HEK293 (cell line): ENCODE results near the gene MBD6.
A peak's percentile ranks its signal among the peaks of the same experiment; 100 is the strongest.
"Not testable (repeated sequence)": the region's sequence is repeated elsewhere in the genome, so short reads cannot be mapped to it uniquely, and the experiment has no call there.

Source experiments
- CTCF ChIA-PET: fragments of 350-600 bp; formaldehyde crosslinking; extraction: SDS; loops from one replicate; lab custom pipeline; 2021; ENCODE audit warnings: antibody characterized with exemption; lab: Yijun Ruan, JAX
- POLR2A ChIA-PET: fragments of 300-600 bp; formaldehyde crosslinking; extraction: SDS; loops from one replicate; lab custom pipeline; 2020; ENCODE audit warnings: antibody characterized with exemption, inconsistent platforms; lab: Yijun Ruan, JAX
- H3K27ac ChIP-seq: fragments of 200-500 bp; sonication (Bioruptor generic); 2 replicates; pipeline ENCODE4 v1.5.1; 2014; ENCODE audit warnings: low read depth, low read length, control low read depth, inconsistent platforms; ENCODE audit errors: extremely low read depth
- H3K36me3 ChIP-seq, 2 experiments: fragments of 200-500 bp in 1 of 2; sonication (Bioruptor generic) in 1 of 2; 1 replicate in 1 of 2; 2 replicates in 1 of 2; pipeline ENCODE4 v1.5.1; 2014 to 2017; ENCODE audit warnings: inconsistent platforms in 2 of 2, low read length in 2 of 2; ENCODE audit not compliant: control insufficient read depth in 2 of 2, insufficient read depth in 1 of 2
- H3K4me1 ChIP-seq: fragments of 200-500 bp; sonication (Bioruptor generic); 2 replicates; pipeline ENCODE4 v1.5.1; 2014; ENCODE audit warnings: mild to moderate bottlenecking, low read length, inconsistent platforms; ENCODE audit not compliant: control insufficient read depth, insufficient read depth
- H3K4me3 ChIP-seq: 2 replicates; pipeline ENCODE4 v1.5.1; 2011; ENCODE audit warnings: low read depth, mild to moderate bottlenecking, control low read depth, low read length, moderate library complexity
- H3K9me3 ChIP-seq: fragments of 200-500 bp; sonication (Bioruptor generic); 2 replicates; pipeline ENCODE4 v1.5.1; 2014; ENCODE audit warnings: low read depth, low read length, inconsistent platforms; ENCODE audit not compliant: control insufficient read depth, insufficient read depth
- HOXD13 ChIP-seq: sonication (generic); formaldehyde crosslinking; IDR thresholded peaks from 2 replicates; pipeline ENCODE4 v1.8.0; 2022; ENCODE audit warnings: missing genetic modification reagents, borderline replicate concordance
- IKZF3 ChIP-seq: fragments of 450-650 bp; IDR thresholded peaks from 2 replicates; pipeline ENCODE4 v1.5.0; 2018; ENCODE audit warnings: missing biosample characterization, mild to moderate bottlenecking, missing genetic modification characterization, moderate library complexity
- KLF16 ChIP-seq: fragments of 450-650 bp; formaldehyde crosslinking; IDR thresholded peaks from 2 replicates; pipeline ENCODE4 v1.5.1; 2017; ENCODE audit warnings: missing biosample characterization, missing genetic modification characterization
- MEIS1 ChIP-seq: sonication (generic); formaldehyde crosslinking; IDR thresholded peaks from 2 replicates; pipeline ENCODE4 v1.8.1; 2022; ENCODE audit warnings: missing genetic modification reagents, mild to moderate bottlenecking, borderline replicate concordance
- ZBTB26 ChIP-seq: fragments of 450-650 bp; formaldehyde crosslinking; optimal IDR thresholded peaks from 2 replicates; pipeline ENCODE3; 2016; ENCODE audit warnings: missing biosample characterization, mild to moderate bottlenecking, missing genetic modification characterization
- ZEB2 ChIP-seq: fragments of 450-650 bp; formaldehyde crosslinking; IDR thresholded peaks from 2 replicates; pipeline ENCODE4 v1.5.1; 2016; ENCODE audit warnings: missing biosample characterization, missing genetic modification characterization
- ZIC2 ChIP-seq: fragments of 450-650 bp; formaldehyde crosslinking; IDR thresholded peaks from 2 replicates; pipeline ENCODE4 v1.5.1; 2016; ENCODE audit warnings: missing biosample characterization, missing genetic modification characterization
- ZNF155 ChIP-seq: fragments of 450-650 bp; formaldehyde crosslinking; IDR thresholded peaks from 2 replicates; pipeline ENCODE4 v1.5.1; 2016; ENCODE audit warnings: missing biosample characterization, missing genetic modification characterization
- ZNF157 ChIP-seq: fragments of 450-650 bp; formaldehyde crosslinking; IDR thresholded peaks from 2 replicates; pipeline ENCODE4 v1.5.1; 2016; ENCODE audit warnings: missing biosample characterization, missing genetic modification characterization
- ZNF548 ChIP-seq: fragments of 450-650 bp; formaldehyde crosslinking; IDR thresholded peaks from 2 replicates; pipeline ENCODE4 v1.5.1; 2016; ENCODE audit warnings: missing biosample characterization, missing genetic modification characterization
- ZNF549 ChIP-seq: fragments of 450-650 bp; IDR thresholded peaks from 2 replicates; pipeline ENCODE4 v1.5.1; 2018; ENCODE audit warnings: missing biosample characterization, missing genetic modification characterization, mild to moderate bottlenecking, inconsistent platforms, moderate library complexity
- ZNF571 ChIP-seq: fragments of 450-650 bp; formaldehyde crosslinking; IDR thresholded peaks from 2 replicates; pipeline ENCODE4 v1.5.0; 2017; ENCODE audit warnings: missing biosample characterization, missing genetic modification characterization
- ZNF707 ChIP-seq: fragments of 450-650 bp; formaldehyde crosslinking; IDR thresholded peaks from 2 replicates; pipeline ENCODE4 v1.5.1; 2016; ENCODE audit warnings: missing biosample characterization, missing genetic modification characterization
- ZNF747 ChIP-seq: fragments of 450-650 bp; formaldehyde crosslinking; IDR thresholded peaks from 2 replicates; pipeline ENCODE4 v1.5.1; 2016; ENCODE audit warnings: missing biosample characterization, missing genetic modification characterization
- ZNF76 ChIP-seq: fragments of 450-650 bp; formaldehyde crosslinking; IDR thresholded peaks from 2 replicates; pipeline ENCODE4; 2016; ENCODE audit warnings: low read depth, missing biosample characterization, missing genetic modification characterization, borderline replicate concordance
- ZNF776 ChIP-seq: fragments of 450-650 bp; formaldehyde crosslinking; IDR thresholded peaks from 2 replicates; pipeline ENCODE4 v1.5.0; 2017; ENCODE audit warnings: missing biosample characterization, missing genetic modification characterization, borderline replicate concordance
- ZNF792 ChIP-seq: fragments of 450-650 bp; formaldehyde crosslinking; IDR thresholded peaks from 2 replicates; pipeline ENCODE4 v1.5.1; 2016; ENCODE audit warnings: missing biosample characterization, missing genetic modification characterization
- ZSCAN30 ChIP-seq: fragments of 450-650 bp; IDR thresholded peaks from 2 replicates; pipeline ENCODE4 v1.5.1; 2018; ENCODE audit warnings: missing biosample characterization, mild to moderate bottlenecking, missing genetic modification characterization, moderate library complexity
- TF ChIP-seq, protein P1 (sequence below): fragments of 450-650 bp; formaldehyde crosslinking; IDR thresholded peaks from 2 replicates; pipeline ENCODE4 v1.5.1; 2016; ENCODE audit warnings: missing biosample characterization, missing genetic modification characterization

Gene MBD6

DNA sequence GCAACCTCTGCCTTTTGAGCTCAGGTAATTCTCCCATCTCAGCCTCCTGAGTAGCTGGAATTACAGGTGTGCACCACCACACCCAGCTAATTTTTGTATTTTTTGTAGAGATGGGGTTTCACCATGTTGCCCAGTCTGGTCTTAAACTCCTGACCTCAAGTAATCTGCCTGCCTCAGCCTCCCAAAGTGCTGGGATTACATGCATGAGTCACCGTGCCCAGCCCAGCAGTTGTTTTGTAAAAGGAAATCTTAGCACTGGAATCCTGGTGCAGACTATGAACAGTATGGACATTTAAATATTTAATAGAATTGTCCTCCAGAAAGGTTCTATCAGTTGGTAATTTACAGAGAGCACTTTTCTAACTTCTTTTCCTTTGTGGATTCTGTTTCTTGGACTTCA is 38.5 kb downstream of the MBD6 start:
- 0 out of 2 replicates have a peak, but pooled peaks have one; percentile 22 for TF ChIP-seq ZEB2 (tag by site-specific recombination)
- peaks cover 0 to 15% of the 10 kb centered on the region in 2 experiments; a peak in 2 of 3 replicates for H3K36me3 ChIP-seq
- CTCF ChIA-PET: interaction anchor here (1.6 kb wide), 1 partner anchor 72 kb away, joined by 6 read pairs; the partner anchor contains the start of gene B4GALNT1
- H3K27ac ChIP-seq, H3K4me3 ChIP-seq, POLR2A ChIA-PET, H3K9me3 ChIP-seq, H3K4me1 ChIP-seq: not testable (repeated sequence)

GRCh38 chr12:57563358-57563757 is 40.7 kb downstream of the MBD6 start:
- Histone ChIP-seq H3K27ac (no peak overlapping the region), H3K9me3 (no peaks in the 10 kb centered on the region), H3K4me3 (no peak overlapping the region), H3K36me3 (peaks cover 0 to 15% of the 10 kb centered on the region in 2 experiments; a peak in 2 of 3 replicates), H3K4me1 (no peaks in the 10 kb centered on the region)
- CTCF ChIA-PET: interaction anchor here (1.5 to 1.8 kb wide), 2 partner anchors 13 to 17 kb away, joined by 3 to 5 read pairs; no protein-coding TSS in a partner anchor
- POLR2A ChIA-PET: no interaction called here
- TF ChIP-seq ZNF155 (tag by site-specific recombination): no peak
- TF ChIP-seq ZIC2 (tag by site-specific recombination): no peak
- no peak for TF ChIP-seq ZBTB26 (tag by site-specific recombination)
- no peak for TF ChIP-seq ZNF549 (tag by site-specific recombination)
- TF ChIP-seq ZNF548 (tag by site-specific recombination): no peak
- no peak for TF ChIP-seq ZNF571 (tag by site-specific recombination)
- no peak for TF ChIP-seq ZNF707 (tag by site-specific recombination)
- no peak for TF ChIP-seq ZNF747 (tag by site-specific recombination)
- TF ChIP-seq IKZF3 (tag by site-specific recombination): no peak
- no peak for TF ChIP-seq MEIS1
- no peak for TF ChIP-seq KLF16
- no peak for TF ChIP-seq ZNF76 (tag by site-specific recombination)
- TF ChIP-seq, protein P1, sequence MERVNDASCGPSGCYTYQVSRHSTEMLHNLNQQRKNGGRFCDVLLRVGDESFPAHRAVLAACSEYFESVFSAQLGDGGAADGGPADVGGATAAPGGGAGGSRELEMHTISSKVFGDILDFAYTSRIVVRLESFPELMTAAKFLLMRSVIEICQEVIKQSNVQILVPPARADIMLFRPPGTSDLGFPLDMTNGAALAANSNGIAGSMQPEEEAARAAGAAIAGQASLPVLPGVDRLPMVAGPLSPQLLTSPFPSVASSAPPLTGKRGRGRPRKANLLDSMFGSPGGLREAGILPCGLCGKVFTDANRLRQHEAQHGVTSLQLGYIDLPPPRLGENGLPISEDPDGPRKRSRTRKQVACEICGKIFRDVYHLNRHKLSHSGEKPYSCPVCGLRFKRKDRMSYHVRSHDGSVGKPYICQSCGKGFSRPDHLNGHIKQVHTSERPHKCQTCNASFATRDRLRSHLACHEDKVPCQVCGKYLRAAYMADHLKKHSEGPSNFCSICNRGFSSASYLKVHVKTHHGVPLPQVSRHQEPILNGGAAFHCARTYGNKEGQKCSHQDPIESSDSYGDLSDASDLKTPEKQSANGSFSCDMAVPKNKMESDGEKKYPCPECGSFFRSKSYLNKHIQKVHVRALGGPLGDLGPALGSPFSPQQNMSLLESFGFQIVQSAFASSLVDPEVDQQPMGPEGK (tag by site-specific recombination): no peak
- TF ChIP-seq ZNF776 (tag by site-specific recombination): no peak
- TF ChIP-seq HOXD13 (CRISPR knock-in tag): no peak
- no peak for TF ChIP-seq ZNF792 (tag by site-specific recombination)

DNA sequence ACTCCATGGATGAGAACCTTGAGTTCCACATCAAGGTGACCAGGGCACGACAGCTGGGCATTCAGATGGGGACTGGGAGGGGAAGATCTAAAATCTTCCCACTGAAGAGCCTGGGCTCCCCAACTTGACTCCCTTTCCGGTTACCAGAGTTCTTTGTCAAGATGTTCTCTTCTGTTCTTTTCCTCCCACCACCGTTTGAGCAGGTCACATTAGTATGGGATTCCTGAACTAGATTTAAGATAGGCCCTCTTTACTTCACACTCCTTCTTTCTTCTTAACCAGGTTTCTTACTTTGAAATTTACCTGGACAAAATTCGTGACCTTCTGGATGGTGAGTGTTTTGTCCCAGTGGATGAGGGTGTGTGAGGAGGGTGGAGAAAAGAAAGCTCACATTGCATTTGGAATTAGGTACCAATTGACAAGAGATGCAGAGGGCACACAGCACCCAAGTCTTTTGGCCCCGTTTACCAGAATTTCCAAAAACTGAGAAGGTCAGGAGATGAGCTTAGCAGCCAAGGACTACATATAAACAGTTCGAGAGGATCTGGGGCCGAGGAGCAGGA is 41.6 kb downstream of the MBD6 start:
- H3K4me3 ChIP-seq: no peak overlapping the region
- TF ChIP-seq ZNF157 (no peak), ZSCAN30 (tag by site-specific recombination) (no peak)
- ChIA-PET POLR2A (no interaction called here), CTCF (interaction anchor here (0.6 to 1.8 kb wide), 3 partner anchors 12 to 58 kb away, joined by 3 to 5 read pairs (median 4); no protein-coding TSS in a partner anchor)
- no peaks in the 10 kb centered on the region for H3K4me1 ChIP-seq
- H3K27ac ChIP-seq: no peak overlapping the region
- H3K36me3 ChIP-seq: peaks cover 0 to 22% of the 10 kb centered on the region in 2 experiments; a peak in 2 of 3 replicates
- H3K9me3 ChIP-seq: no peaks in the 10 kb centered on the region
